ENCODE data around the gene OR9Q1.
"Not testable (repeated sequence)": the region's sequence is repeated elsewhere in the genome, so short reads cannot be mapped to it uniquely, and the experiment has no call there.

The OR9Q1 gene

GRCh38 chr11:58135171-58135570 is 111.5 kb downstream of the OR9Q1 start:
- no peak for DNase-seq

GRCh38 chr11:58142761-58143160 is 119.1 kb downstream of the OR9Q1 start:
- DNase-seq = no peak

- DNase-seq = no peak
Measured at GRCh38 chr11:58152781-58153180, 129.1 kb downstream of the OR9Q1 start.

GRCh38 chr11:58164389-58164788 is 140.7 kb downstream of the OR9Q1 start:
- no peak for DNase-seq

- no peak for DNase-seq
Measured at GRCh38 chr11:58164990-58165389, 141.3 kb downstream of the OR9Q1 start.

GRCh38 chr11:58165504-58166106 is 141.9 kb downstream of the OR9Q1 start:
- no peak for DNase-seq

GRCh38 chr11:58177409-58178054 is 153.9 kb downstream of the OR9Q1 start:
- DNase-seq = no peak

- no peak for DNase-seq
Measured at GRCh38 chr11:58178444-58178843, 154.8 kb downstream of the OR9Q1 start.

GRCh38 chr11:58179648-58180047 is 156.0 kb downstream of the OR9Q1 start:
- no peak for DNase-seq

GRCh38 chr11:58186938-58187337 is 163.3 kb downstream of the OR9Q1 start:
- no peak for DNase-seq

- DNase-seq = no peak
Measured at GRCh38 chr11:58188770-58189169, 165.1 kb downstream of the OR9Q1 start, which contains the start of gene OR9Q2. OR9Q2 (plus strand) TSS chr11:58189070; CDS start chr11:58190491, 1,421 bp downstream.

GRCh38 chr11:58192229-58192628 is 168.5 kb downstream of the OR9Q1 start:
- DNase-seq = no peak

- no peak for DNase-seq
Measured at GRCh38 chr11:58193391-58193790, 169.7 kb downstream of the OR9Q1 start.

GRCh38 chr11:58195939-58196338 is 172.3 kb downstream of the OR9Q1 start:
- no peak for DNase-seq

- no peak for DNase-seq
Measured at GRCh38 chr11:58199271-58199670, 175.6 kb downstream of the OR9Q1 start.

- no peak for DNase-seq
Measured at GRCh38 chr11:58204042-58204441, 180.4 kb downstream of the OR9Q1 start, which contains the start of gene OR1S2. OR1S2 (minus strand) TSS chr11:58204142; CDS start chr11:58204142, 0 bp downstream.

- not testable (repeated sequence) for DNase-seq
Measured at GRCh38 chr11:58212420-58212819, 188.7 kb downstream of the OR9Q1 start, which contains the start of gene OR1S1. OR1S1 (plus strand) TSS chr11:58212720.

GRCh38 chr11:58216476-58216875 is 192.8 kb downstream of the OR9Q1 start:
- no peak for DNase-seq

GRCh38 chr11:58222721-58223120 is 199.0 kb downstream of the OR9Q1 start:
- DNase-seq = no peak

GRCh38 chr11:58227956-58228615 is 204.4 kb downstream of the OR9Q1 start:
- DNase-seq = no peak

All from AML-193 (cell line).